GM18867 (cell line): ENCODE results near the gene FOXP1.

Source experiments
- ATAC-seq: cut with Tn5 transposase; IDR thresholded peaks from one replicate; pipeline ENCODE4 v1.9.1; 2021; ENCODE audit warnings: mild to moderate bottlenecking, moderate library complexity; ENCODE audit not compliant: unreplicated experiment

The FOXP1 gene

GRCh38 chr3:71202848-71203533 is 380.5 kb downstream of the FOXP1 start:
- no peak for ATAC-seq

- no peak for ATAC-seq
Observed at GRCh38 chr3:71201939-71202338, 381.6 kb downstream of the FOXP1 start.

- ATAC-seq, result no peak
Observed at GRCh38 chr3:71197841-71198565, 385.5 kb downstream of the FOXP1 start.

- no peak for ATAC-seq
Observed at GRCh38 chr3:71195492-71195891, 388.0 kb downstream of the FOXP1 start.

GRCh38 chr3:71194785-71195184 is 388.7 kb downstream of the FOXP1 start:
- ATAC-seq, result no peak

- ATAC-seq, result no peak
Observed at GRCh38 chr3:71191031-71191482, 392.5 kb downstream of the FOXP1 start.

- ATAC-seq, result no peak
Observed at GRCh38 chr3:71189480-71189879, 394.0 kb downstream of the FOXP1 start.

- no peak for ATAC-seq
Observed at GRCh38 chr3:71187715-71188114, 395.8 kb downstream of the FOXP1 start.

- ATAC-seq, result no peak
Observed at GRCh38 chr3:71186801-71187200, 396.7 kb downstream of the FOXP1 start.

- no peak for ATAC-seq
Observed at GRCh38 chr3:71185733-71186455, 397.6 kb downstream of the FOXP1 start.

GRCh38 chr3:71184252-71184651 is 399.3 kb downstream of the FOXP1 start:
- no peak for ATAC-seq

- no peak for ATAC-seq
Observed at GRCh38 chr3:71183549-71183948, 400.0 kb downstream of the FOXP1 start.

GRCh38 chr3:71180524-71180923 is 403.0 kb downstream of the FOXP1 start:
- no peak for ATAC-seq

GRCh38 chr3:71177375-71177774 is 406.2 kb downstream of the FOXP1 start:
- ATAC-seq, result no peak

GRCh38 chr3:71176366-71176765 is 407.2 kb downstream of the FOXP1 start:
- ATAC-seq, result no peak

GRCh38 chr3:71175691-71176365 is 407.7 kb downstream of the FOXP1 start:
- no peak for ATAC-seq

GRCh38 chr3:71172951-71173350 is 410.6 kb downstream of the FOXP1 start:
- ATAC-seq, result no peak

- ATAC-seq, result no peak
Observed at GRCh38 chr3:71172189-71172588, 411.3 kb downstream of the FOXP1 start.

GRCh38 chr3:71171247-71171646 is 412.3 kb downstream of the FOXP1 start:
- ATAC-seq, result no peak

- ATAC-seq, result no peak
Observed at GRCh38 chr3:71168880-71169411, 414.6 kb downstream of the FOXP1 start.

GRCh38 chr3:71168121-71168721 is 415.3 kb downstream of the FOXP1 start:
- ATAC-seq, result no peak
